WTC11 (cell line): ENCODE data around the gene PPP1R27. TPM values are rescaled to one million over a fixed set of nuclear protein-coding genes. Genes with fewer than 3 reads are reported as not detected.

Source experiments
- ATAC-seq: fragments of 200-7000 bp; cut with Tn5 transposase; 2 replicates; pipeline ENCODE4 v1.10.0; 2021; ENCODE audit warnings: mild to moderate bottlenecking, moderate library complexity
- CTCF ChIA-PET: fragments of 300-600 bp; sonication (Branson Sonifier 250); formaldehyde crosslinking; loops from one replicate; lab custom pipeline; 2021; ENCODE audit warnings: antibody characterized with exemption; lab: Charles Lee
- POLR2A ChIA-PET: fragments of 350-600 bp; sonication (Branson Sonifier 250); formaldehyde crosslinking; loops from one replicate; lab custom pipeline; 2021; ENCODE audit warnings: antibody characterized with exemption; lab: Charles Lee
- DNase-seq: peaks from one replicate; pipeline ENCODE4 v3.0.0; 2021; ENCODE audit warnings: low spot score
- H3K27ac Mint-ChIP-seq: 2 replicates; pipeline ENCODE4 v1.8.0; 2021; ENCODE audit warnings: mixed read lengths
- H3K27me3 Mint-ChIP-seq: 2 replicates; pipeline ENCODE4 v1.8.0; 2021; ENCODE audit warnings: low read depth, mild to moderate bottlenecking, moderate library complexity, mixed read lengths
- H3K36me3 Mint-ChIP-seq: 2 replicates; pipeline ENCODE4 v1.8.0; 2021; ENCODE audit warnings: mixed read lengths
- H3K4me1 Mint-ChIP-seq: 2 replicates; pipeline ENCODE4 v1.8.0; 2022; ENCODE audit warnings: mixed read lengths
- H3K4me3 Mint-ChIP-seq: 2 replicates; pipeline ENCODE4 v1.8.0; 2021; ENCODE audit warnings: mild to moderate bottlenecking, moderate library complexity, mixed read lengths
- H3K9me3 Mint-ChIP-seq: 2 replicates; pipeline ENCODE4 v1.8.0; 2021; ENCODE audit warnings: mixed read lengths
- ATF1 ChIP-seq: sonication (generic); formaldehyde crosslinking; IDR thresholded peaks from 2 replicates; pipeline ENCODE4 v1.8.1; 2023; ENCODE audit warnings: mild to moderate bottlenecking, moderate library complexity, missing genetic modification reagents
- CREM ChIP-seq: sonication (generic); formaldehyde crosslinking; IDR thresholded peaks from 2 replicates; pipeline ENCODE4 v1.8.1; 2022; ENCODE audit warnings: mild to moderate bottlenecking, missing genetic modification reagents, moderate library complexity
- GABPB1 ChIP-seq: sonication (generic); formaldehyde crosslinking; IDR thresholded peaks from 2 replicates; pipeline ENCODE4 v1.8.1; 2023; ENCODE audit warnings: mild to moderate bottlenecking, missing genetic modification reagents
- HMGA2 ChIP-seq: fragments of 250-450 bp; sonication (Bioruptor Pico); IDR thresholded peaks from 2 replicates; pipeline ENCODE4 v1.4.0; 2021; ENCODE audit warnings: mild to moderate bottlenecking, moderate library complexity
- MYBL2 ChIP-seq: sonication (generic); formaldehyde crosslinking; IDR thresholded peaks from 2 replicates; pipeline ENCODE4 v1.8.1; 2023; ENCODE audit warnings: mild to moderate bottlenecking, moderate library complexity, missing genetic modification reagents
- RELA ChIP-seq: sonication (generic); formaldehyde crosslinking; IDR thresholded peaks from 2 replicates; pipeline ENCODE4 v1.8.1; 2022; ENCODE audit warnings: missing genetic modification reagents, mild to moderate bottlenecking, borderline replicate concordance
- SP1 ChIP-seq: sonication (generic); formaldehyde crosslinking; conservative IDR thresholded peaks from 2 replicates; pipeline ENCODE4 v1.8.1; 2022; ENCODE audit warnings: missing genetic modification reagents
- TEAD1 ChIP-seq: sonication (generic); formaldehyde crosslinking; IDR thresholded peaks from 2 replicates; pipeline ENCODE4 v1.8.0; 2022; ENCODE audit warnings: mild to moderate bottlenecking, missing genetic modification reagents
- TP53 ChIP-seq: sonication (generic); formaldehyde crosslinking; IDR thresholded peaks from 2 replicates; pipeline ENCODE4 v1.8.1; 2023; ENCODE audit warnings: mild to moderate bottlenecking, missing genetic modification reagents
- ZNF263 ChIP-seq: sonication (generic); formaldehyde crosslinking; IDR thresholded peaks from 2 replicates; pipeline ENCODE4 v1.8.1; 2022; ENCODE audit warnings: low read depth, mild to moderate bottlenecking, moderate library complexity, missing genetic modification reagents
- ZNF416 ChIP-seq: fragments of 250-450 bp; sonication (Bioruptor Pico); IDR thresholded peaks from 2 replicates; pipeline ENCODE4 v1.9.0; 2021; ENCODE audit warnings: mild to moderate bottlenecking, inconsistent platforms
- total RNA-seq: library from RNA; stranded (reverse); gene quantifications from 3 replicates; pipeline ENCODE4 v1.2.3, GENCODE V29; 2021
- TF ChIP-seq, protein P1 (sequence below): fragments of 250-450 bp; sonication (Bioruptor Pico); IDR thresholded peaks from 2 replicates; pipeline ENCODE4 v1.9.0; 2021; ENCODE audit warnings: moderate library complexity, mild to moderate bottlenecking, inconsistent platforms, borderline replicate concordance
- TF ChIP-seq, protein P2 (sequence below): sonication (generic); formaldehyde crosslinking; conservative IDR thresholded peaks from 2 replicates; pipeline ENCODE4 v1.8.1; 2023; ENCODE audit warnings: mild to moderate bottlenecking, low read depth, missing genetic modification reagents, moderate library complexity
- TF ChIP-seq, protein P3 (sequence below): sonication (generic); formaldehyde crosslinking; IDR thresholded peaks from 2 replicates; pipeline ENCODE4 v1.8.0; 2022; ENCODE audit warnings: mild to moderate bottlenecking, missing genetic modification reagents
- TF ChIP-seq, protein P4 (sequence below): sonication (generic); formaldehyde crosslinking; IDR thresholded peaks from 2 replicates; pipeline ENCODE4 v1.8.0; 2022; ENCODE audit warnings: missing genetic modification reagents
- TF ChIP-seq, protein P5 (sequence below): sonication (generic); formaldehyde crosslinking; IDR thresholded peaks from 2 replicates; pipeline ENCODE4 v1.8.1; 2023; ENCODE audit warnings: mild to moderate bottlenecking, missing genetic modification reagents, moderate library complexity

Gene PPP1R27
- total RNA-seq, 1 experiment from 2014 or later, result not detected

DNA sequence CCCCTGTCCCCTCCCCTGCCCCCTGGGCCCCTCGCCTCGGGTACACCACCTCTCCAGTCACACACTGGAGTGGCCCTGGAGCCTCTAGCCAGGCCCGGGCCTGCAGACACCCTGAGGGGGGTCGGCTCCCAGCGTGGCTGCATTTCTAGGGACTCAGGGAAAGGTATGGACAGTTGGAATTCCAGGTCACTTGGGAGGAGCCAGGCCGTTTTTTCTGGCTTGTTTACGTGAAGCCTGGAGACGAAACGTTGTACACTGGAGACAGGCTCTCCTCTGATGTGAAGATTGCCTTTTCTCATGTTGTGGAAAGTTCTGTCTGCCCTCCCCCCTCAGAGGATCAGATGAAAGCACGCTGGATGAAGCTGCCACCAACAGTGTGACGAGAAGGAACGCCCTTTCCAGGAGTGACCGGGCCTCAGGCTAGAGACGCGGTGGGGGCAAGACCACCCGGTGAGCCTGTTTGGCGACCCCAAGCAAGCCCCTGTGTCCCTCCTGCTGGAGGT, 4.0 kb upstream of the PPP1R27 start (continued):
- TF ChIP-seq ZNF263 (CRISPR knock-in tag) (no peak), TEAD1 (no peak)
- TF ChIP-seq, protein P1, sequence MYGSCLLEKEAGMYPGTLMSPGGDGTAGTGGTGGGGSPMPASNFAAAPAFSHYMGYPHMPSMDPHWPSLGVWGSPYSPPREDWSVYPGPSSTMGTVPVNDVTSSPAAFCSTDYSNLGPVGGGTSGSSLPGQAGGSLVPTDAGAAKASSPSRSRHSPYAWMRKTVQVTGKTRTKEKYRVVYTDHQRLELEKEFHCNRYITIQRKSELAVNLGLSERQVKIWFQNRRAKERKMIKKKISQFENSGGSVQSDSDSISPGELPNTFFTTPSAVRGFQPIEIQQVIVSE (CRISPR knock-in tag), result no peak

DNA sequence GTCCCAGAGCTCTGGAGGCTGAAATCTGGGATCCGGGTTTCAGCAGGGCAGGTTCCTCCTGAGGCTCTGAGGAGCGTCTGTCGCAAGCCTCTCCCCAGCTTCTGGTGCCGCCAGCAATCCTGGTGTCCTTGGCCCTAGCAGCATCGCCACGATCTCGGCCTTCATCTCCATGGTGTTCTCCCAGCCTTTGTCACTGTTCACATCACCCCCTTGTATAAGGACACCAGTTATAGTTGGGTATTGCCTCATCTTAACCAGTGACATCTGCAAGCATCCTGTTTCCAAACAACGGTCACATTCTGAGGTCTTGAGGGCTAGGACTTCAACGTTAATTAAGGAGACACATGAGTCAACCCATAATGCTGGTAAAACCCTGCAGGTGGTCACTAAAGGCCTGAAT, 2.8 kb upstream of the PPP1R27 start:
- DNase-seq (no peak), ATAC-seq (no peak)
- Mint-ChIP-seq H3K9me3 (no peaks in the 10 kb centered on the region), H3K4me3 (no peak overlapping the region), H3K36me3 (no peaks in the 10 kb centered on the region), H3K27ac (peak overlapping the region; percentile 82), H3K27me3 (no peaks in the 10 kb centered on the region), H3K4me1 (no peaks in the 10 kb centered on the region)
- ChIA-PET POLR2A (interaction anchor here (0.7 kb wide), 1 partner anchor 404 kb away, joined by 3 read pairs; no protein-coding TSS in a partner anchor), CTCF (interaction anchor here (1.1 to 1.4 kb wide), 2 partner anchors 16 to 32 kb away, joined by 3 read pairs; no protein-coding TSS in a partner anchor)
- 0 out of 2 replicates have a peak, but pooled peaks have one; percentile 17 for TF ChIP-seq GABPB1 (CRISPR knock-in tag)
- TF ChIP-seq, protein P2, sequence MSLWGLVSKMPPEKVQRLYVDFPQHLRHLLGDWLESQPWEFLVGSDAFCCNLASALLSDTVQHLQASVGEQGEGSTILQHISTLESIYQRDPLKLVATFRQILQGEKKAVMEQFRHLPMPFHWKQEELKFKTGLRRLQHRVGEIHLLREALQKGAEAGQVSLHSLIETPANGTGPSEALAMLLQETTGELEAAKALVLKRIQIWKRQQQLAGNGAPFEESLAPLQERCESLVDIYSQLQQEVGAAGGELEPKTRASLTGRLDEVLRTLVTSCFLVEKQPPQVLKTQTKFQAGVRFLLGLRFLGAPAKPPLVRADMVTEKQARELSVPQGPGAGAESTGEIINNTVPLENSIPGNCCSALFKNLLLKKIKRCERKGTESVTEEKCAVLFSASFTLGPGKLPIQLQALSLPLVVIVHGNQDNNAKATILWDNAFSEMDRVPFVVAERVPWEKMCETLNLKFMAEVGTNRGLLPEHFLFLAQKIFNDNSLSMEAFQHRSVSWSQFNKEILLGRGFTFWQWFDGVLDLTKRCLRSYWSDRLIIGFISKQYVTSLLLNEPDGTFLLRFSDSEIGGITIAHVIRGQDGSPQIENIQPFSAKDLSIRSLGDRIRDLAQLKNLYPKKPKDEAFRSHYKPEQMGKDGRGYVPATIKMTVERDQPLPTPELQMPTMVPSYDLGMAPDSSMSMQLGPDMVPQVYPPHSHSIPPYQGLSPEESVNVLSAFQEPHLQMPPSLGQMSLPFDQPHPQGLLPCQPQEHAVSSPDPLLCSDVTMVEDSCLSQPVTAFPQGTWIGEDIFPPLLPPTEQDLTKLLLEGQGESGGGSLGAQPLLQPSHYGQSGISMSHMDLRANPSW (CRISPR knock-in tag), result no peak

DNA sequence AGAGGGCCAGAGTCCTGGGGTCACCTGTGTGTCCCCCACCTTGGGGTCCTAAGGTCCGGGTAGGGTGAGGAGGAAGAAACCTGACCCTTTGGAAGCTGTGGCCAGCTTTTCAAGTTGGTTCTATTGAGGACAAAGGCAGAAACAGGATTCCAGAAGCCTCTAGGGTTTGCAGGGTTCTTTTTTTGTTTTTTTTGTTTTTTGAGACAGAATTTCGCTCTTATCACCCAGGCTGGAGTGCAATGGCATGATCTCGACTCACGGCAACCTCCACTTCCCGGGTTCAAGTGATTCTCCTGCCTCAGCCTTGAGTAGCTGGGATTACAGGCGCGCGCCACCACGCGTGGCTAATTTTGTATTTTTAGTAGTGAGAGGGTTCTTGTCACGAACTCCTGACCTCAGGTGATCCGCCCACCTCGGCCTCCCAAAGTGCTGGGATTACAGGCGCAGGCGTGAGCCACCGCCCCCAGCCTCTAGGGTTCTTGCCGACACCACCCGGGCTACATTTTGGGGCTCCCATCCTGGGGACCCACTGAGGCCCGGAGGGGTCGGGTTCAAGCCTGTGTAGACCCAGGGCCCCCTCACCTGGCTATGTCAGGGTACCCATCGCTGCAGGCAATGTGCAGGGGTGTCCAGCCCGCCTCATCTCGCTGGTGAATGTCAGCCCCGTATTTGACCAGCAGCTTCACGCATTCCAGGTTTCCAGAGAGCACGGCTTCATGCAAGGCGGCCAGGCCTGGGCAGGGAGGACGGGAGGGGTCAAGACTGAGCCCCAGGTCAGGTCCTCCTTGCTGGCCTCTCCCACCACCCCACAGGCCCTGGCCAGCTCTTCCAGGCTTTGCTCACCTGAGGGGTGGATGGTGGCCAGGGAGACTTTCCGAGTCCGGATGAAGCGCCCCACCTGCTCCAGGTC, 674 bp downstream of the PPP1R27 start:
- no peaks in the 10 kb centered on the region for H3K36me3 Mint-ChIP-seq
- H3K9me3 Mint-ChIP-seq, result no peaks in the 10 kb centered on the region
- TF ChIP-seq CREM (CRISPR knock-in tag) (no peak), GABPB1 (CRISPR knock-in tag) (0 out of 2 replicates have a peak, but pooled peaks have one; percentile 40)
- H3K27me3 Mint-ChIP-seq, result no peaks in the 10 kb centered on the region
- H3K4me3 Mint-ChIP-seq, result peak overlapping the region; percentile 85
- ChIA-PET CTCF (interaction anchor here (0.6 to 2.9 kb wide), 5 partner anchors 13 to 319 kb away, joined by 3 to 8 read pairs (median 5); no protein-coding TSS in a partner anchor), POLR2A (interaction anchor here (0.5 to 1.2 kb wide), 2 partner anchors 10 to 327 kb away, joined by 3 read pairs; no protein-coding TSS in a partner anchor)
- H3K27ac Mint-ChIP-seq, result peak overlapping the region; percentile 76
- ATAC-seq (no peak), DNase-seq (no peak)
- H3K4me1 Mint-ChIP-seq, result peaks cover 8% of the 10 kb centered on the region

DNA sequence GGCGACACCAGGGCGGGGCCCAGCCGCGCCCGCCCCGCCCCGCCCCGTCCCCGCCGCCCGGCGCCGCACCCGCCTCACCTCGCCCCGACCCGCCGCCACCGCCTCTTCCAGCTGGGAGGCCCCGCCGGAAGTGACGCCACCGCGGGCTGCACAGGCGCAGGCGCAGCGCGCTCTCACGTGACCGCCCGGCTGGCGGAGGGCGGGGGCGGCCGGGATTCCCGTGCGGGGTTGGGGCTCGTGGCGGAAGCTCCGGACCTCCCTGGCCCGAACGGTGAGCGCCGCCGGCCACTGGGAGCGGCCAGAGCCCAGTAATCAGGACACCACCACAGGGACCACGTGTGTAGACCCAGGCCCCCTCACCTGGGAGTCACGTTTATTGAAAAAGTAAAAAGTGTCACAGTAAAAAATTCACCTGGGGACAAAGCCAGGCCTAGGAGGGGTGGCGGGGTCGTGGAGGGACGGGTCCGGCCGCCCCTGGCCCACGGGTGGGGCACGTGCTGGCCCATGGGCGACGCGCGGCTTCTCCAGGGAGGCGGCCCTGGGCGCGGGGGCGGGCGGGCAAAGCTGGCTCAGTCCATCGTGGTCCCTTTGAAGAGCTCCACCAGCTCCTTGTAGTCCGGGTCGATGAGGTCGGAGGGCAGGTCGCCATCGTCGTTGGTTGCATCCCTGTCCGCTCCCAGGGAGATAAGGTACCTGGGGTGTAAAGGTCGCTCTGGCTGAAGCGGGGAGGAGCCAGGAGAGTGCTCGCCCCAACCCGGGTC, 1.5 kb downstream of the PPP1R27 start, which contains the start of gene MCRIP1:
TSS of gene MCRIP1 (minus strand) at position 132 of the 761 bp plus-strand sequence. CDS start 8,785 bp downstream, outside the sequence.
- no peaks in the 10 kb centered on the region for H3K27me3 Mint-ChIP-seq
- ChIA-PET CTCF (interaction anchor here (0.6 to 2.9 kb wide), 10 partner anchors 12 to 318 kb away, joined by 3 to 8 read pairs (median 4); partner anchors contain the start of genes DCXR and NOTUM), POLR2A (interaction anchor here (0.5 to 1.2 kb wide), 3 partner anchors 11 to 380 kb away, joined by 3 read pairs; partner anchors contain the start of gene CCDC57)
- no peaks in the 10 kb centered on the region for H3K9me3 Mint-ChIP-seq
- DNase-seq (peak; percentile 96), ATAC-seq (peak; percentile 78)
- H3K4me3 Mint-ChIP-seq, result peak within 1 kb of the TSS; percentile 90
- no peaks in the 10 kb centered on the region for H3K36me3 Mint-ChIP-seq
- peaks cover 11% of the 10 kb centered on the region for H3K4me1 Mint-ChIP-seq
- H3K27ac Mint-ChIP-seq, result peak within 1 kb of the TSS; percentile 76
- TF ChIP-seq TP53 (CRISPR knock-in tag), result no peak
- peak; percentile 91 for TF ChIP-seq CREM (CRISPR knock-in tag)
- TF ChIP-seq HMGA2 (CRISPR knock-in tag), result no peak
- TF ChIP-seq, protein P3, sequence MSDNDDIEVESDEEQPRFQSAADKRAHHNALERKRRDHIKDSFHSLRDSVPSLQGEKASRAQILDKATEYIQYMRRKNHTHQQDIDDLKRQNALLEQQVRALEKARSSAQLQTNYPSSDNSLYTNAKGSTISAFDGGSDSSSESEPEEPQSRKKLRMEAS, result peak; percentile 59; the same call in 1 of the 2 replicates
- TF ChIP-seq RELA (CRISPR knock-in tag), result no peak
- 0 out of 2 replicates have a peak, but pooled peaks have one; percentile 39 for TF ChIP-seq ZNF416 (CRISPR knock-in tag)
- TF ChIP-seq SP1 (CRISPR knock-in tag), result peak; percentile 82
- 0 out of 2 replicates have a peak, but pooled peaks have one; percentile 55 for TF ChIP-seq MYBL2 (CRISPR knock-in tag)
- TF ChIP-seq, protein P4, sequence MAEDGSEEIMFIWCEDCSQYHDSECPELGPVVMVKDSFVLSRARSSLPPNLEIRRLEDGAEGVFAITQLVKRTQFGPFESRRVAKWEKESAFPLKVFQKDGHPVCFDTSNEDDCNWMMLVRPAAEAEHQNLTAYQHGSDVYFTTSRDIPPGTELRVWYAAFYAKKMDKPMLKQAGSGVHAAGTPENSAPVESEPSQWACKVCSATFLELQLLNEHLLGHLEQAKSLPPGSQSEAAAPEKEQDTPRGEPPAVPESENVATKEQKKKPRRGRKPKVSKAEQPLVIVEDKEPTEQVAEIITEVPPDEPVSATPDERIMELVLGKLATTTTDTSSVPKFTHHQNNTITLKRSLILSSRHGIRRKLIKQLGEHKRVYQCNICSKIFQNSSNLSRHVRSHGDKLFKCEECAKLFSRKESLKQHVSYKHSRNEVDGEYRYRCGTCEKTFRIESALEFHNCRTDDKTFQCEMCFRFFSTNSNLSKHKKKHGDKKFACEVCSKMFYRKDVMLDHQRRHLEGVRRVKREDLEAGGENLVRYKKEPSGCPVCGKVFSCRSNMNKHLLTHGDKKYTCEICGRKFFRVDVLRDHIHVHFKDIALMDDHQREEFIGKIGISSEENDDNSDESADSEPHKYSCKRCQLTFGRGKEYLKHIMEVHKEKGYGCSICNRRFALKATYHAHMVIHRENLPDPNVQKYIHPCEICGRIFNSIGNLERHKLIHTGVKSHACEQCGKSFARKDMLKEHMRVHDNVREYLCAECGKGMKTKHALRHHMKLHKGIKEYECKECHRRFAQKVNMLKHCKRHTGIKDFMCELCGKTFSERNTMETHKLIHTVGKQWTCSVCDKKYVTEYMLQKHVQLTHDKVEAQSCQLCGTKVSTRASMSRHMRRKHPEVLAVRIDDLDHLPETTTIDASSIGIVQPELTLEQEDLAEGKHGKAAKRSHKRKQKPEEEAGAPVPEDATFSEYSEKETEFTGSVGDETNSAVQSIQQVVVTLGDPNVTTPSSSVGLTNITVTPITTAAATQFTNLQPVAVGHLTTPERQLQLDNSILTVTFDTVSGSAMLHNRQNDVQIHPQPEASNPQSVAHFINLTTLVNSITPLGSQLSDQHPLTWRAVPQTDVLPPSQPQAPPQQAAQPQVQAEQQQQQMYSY (CRISPR knock-in tag), result no peak
- TF ChIP-seq ATF1 (CRISPR knock-in tag), result 0 out of 2 replicates have a peak, but pooled peaks have one; percentile 40
- TF ChIP-seq, protein P5, sequence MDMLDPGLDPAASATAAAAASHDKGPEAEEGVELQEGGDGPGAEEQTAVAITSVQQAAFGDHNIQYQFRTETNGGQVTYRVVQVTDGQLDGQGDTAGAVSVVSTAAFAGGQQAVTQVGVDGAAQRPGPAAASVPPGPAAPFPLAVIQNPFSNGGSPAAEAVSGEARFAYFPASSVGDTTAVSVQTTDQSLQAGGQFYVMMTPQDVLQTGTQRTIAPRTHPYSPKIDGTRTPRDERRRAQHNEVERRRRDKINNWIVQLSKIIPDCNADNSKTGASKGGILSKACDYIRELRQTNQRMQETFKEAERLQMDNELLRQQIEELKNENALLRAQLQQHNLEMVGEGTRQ (CRISPR knock-in tag), result peak; percentile 96
